HEK293 (cell line): ENCODE data around the gene ALDOA.

ENCODE experiments used
- EGR2 ChIP-seq: fragments of 450-650 bp; formaldehyde crosslinking; IDR thresholded peaks from 2 replicates; pipeline ENCODE4 v1.5.1; 2016; ENCODE audit warnings: low read depth, missing biosample characterization, missing genetic modification characterization
- GLIS2 ChIP-seq: fragments of 450-650 bp; formaldehyde crosslinking; IDR thresholded peaks from 2 replicates; pipeline ENCODE4 v1.5.1; 2016; ENCODE audit warnings: missing biosample characterization, missing genetic modification characterization
- KLF1 ChIP-seq: fragments of 450-650 bp; formaldehyde crosslinking; IDR thresholded peaks from 2 replicates; pipeline ENCODE4 v1.5.1; 2016; ENCODE audit warnings: missing biosample characterization, missing genetic modification characterization
- KLF7 ChIP-seq: fragments of 450-650 bp; formaldehyde crosslinking; IDR thresholded peaks from 2 replicates; pipeline ENCODE4 v1.5.1; 2016; ENCODE audit warnings: missing biosample characterization, missing genetic modification characterization, borderline replicate concordance
- KLF9 ChIP-seq: fragments of 450-650 bp; formaldehyde crosslinking; IDR thresholded peaks from 2 replicates; pipeline ENCODE4 v1.5.1; 2016; ENCODE audit warnings: missing biosample characterization, missing genetic modification characterization, low read depth
- PATZ1 ChIP-seq: fragments of 450-650 bp; formaldehyde crosslinking; IDR thresholded peaks from 2 replicates; pipeline ENCODE4 v1.5.1; 2016; ENCODE audit warnings: missing biosample characterization, missing genetic modification characterization
- REST ChIP-seq: fragments of 450-650 bp; formaldehyde crosslinking; IDR thresholded peaks from 2 replicates; pipeline ENCODE4 v1.5.1; 2016; ENCODE audit warnings: missing biosample characterization, missing genetic modification characterization
- SP2 ChIP-seq: fragments of 450-650 bp; formaldehyde crosslinking; IDR thresholded peaks from 2 replicates; pipeline ENCODE4 v1.5.1; 2016; ENCODE audit warnings: missing biosample characterization, missing genetic modification characterization
- SP3 ChIP-seq: fragments of 450-650 bp; formaldehyde crosslinking; IDR thresholded peaks from 2 replicates; pipeline ENCODE4 v1.5.1; 2016; ENCODE audit warnings: missing biosample characterization, missing genetic modification characterization
- SP7 ChIP-seq: fragments of 450-650 bp; formaldehyde crosslinking; IDR thresholded peaks from 2 replicates; pipeline ENCODE4 v1.5.1; 2016; ENCODE audit warnings: missing biosample characterization, missing genetic modification characterization
- ZBTB17 ChIP-seq: fragments of 450-650 bp; formaldehyde crosslinking; IDR thresholded peaks from 2 replicates; pipeline ENCODE4 v1.5.1; 2016; ENCODE audit warnings: missing biosample characterization, missing genetic modification characterization
- ZEB2 ChIP-seq: fragments of 450-650 bp; formaldehyde crosslinking; IDR thresholded peaks from 2 replicates; pipeline ENCODE4 v1.5.1; 2016; ENCODE audit warnings: missing biosample characterization, missing genetic modification characterization
- ZNF138 ChIP-seq: fragments of 450-650 bp; formaldehyde crosslinking; IDR thresholded peaks from 2 replicates; pipeline ENCODE4 v1.5.1; 2016; ENCODE audit warnings: missing biosample characterization, missing genetic modification characterization, borderline replicate concordance
- ZNF214 ChIP-seq: fragments of 450-650 bp; formaldehyde crosslinking; IDR thresholded peaks from 2 replicates; pipeline ENCODE4 v1.5.1; 2017; ENCODE audit warnings: missing biosample characterization, mild to moderate bottlenecking, missing genetic modification characterization, borderline replicate concordance
- ZNF223 ChIP-seq: fragments of 450-650 bp; formaldehyde crosslinking; IDR thresholded peaks from 2 replicates; pipeline ENCODE4 v1.5.1; 2016; ENCODE audit warnings: missing biosample characterization, missing genetic modification characterization
- ZNF335 ChIP-seq: fragments of 450-650 bp; formaldehyde crosslinking; conservative IDR thresholded peaks from 2 replicates; pipeline ENCODE4 v1.5.1; 2016; ENCODE audit warnings: missing biosample characterization, missing genetic modification characterization
- ZNF394 ChIP-seq: fragments of 450-650 bp; formaldehyde crosslinking; IDR thresholded peaks from 2 replicates; pipeline ENCODE4 v1.5.1; 2016; ENCODE audit warnings: missing biosample characterization, missing genetic modification characterization, mild to moderate bottlenecking, moderate library complexity, borderline replicate concordance
- ZNF398 ChIP-seq: fragments of 450-650 bp; formaldehyde crosslinking; IDR thresholded peaks from 2 replicates; pipeline ENCODE4 v1.5.1; 2017; ENCODE audit warnings: missing biosample characterization, missing genetic modification characterization
- ZNF423 ChIP-seq: fragments of 450-650 bp; formaldehyde crosslinking; IDR thresholded peaks from 2 replicates; pipeline ENCODE4 v1.5.1; 2016; ENCODE audit warnings: missing biosample characterization, missing genetic modification characterization
- ZNF513 ChIP-seq: fragments of 450-650 bp; IDR thresholded peaks from 2 replicates; pipeline ENCODE4 v1.5.1; 2018; ENCODE audit warnings: missing biosample characterization, missing genetic modification characterization
- ZNF561 ChIP-seq: fragments of 450-650 bp; IDR thresholded peaks from 2 replicates; pipeline ENCODE4 v1.5.1; 2018; ENCODE audit warnings: missing biosample characterization, missing genetic modification characterization, borderline replicate concordance
- ZNF596 ChIP-seq: fragments of 450-650 bp; IDR thresholded peaks from 2 replicates; pipeline ENCODE4 v1.5.0; 2018; ENCODE audit warnings: missing biosample characterization, mild to moderate bottlenecking, missing genetic modification characterization, moderate library complexity
- ZNF600 ChIP-seq: fragments of 450-650 bp; formaldehyde crosslinking; IDR thresholded peaks from 2 replicates; pipeline ENCODE4 v1.5.1; 2016; ENCODE audit warnings: missing biosample characterization, missing genetic modification characterization
- ZNF660 ChIP-seq: fragments of 450-650 bp; IDR thresholded peaks from 2 replicates; pipeline ENCODE4 v1.5.1; 2018; ENCODE audit warnings: missing biosample characterization, mild to moderate bottlenecking, missing genetic modification characterization
- ZNF76 ChIP-seq: fragments of 450-650 bp; formaldehyde crosslinking; IDR thresholded peaks from 2 replicates; pipeline ENCODE4; 2016; ENCODE audit warnings: low read depth, missing biosample characterization, missing genetic modification characterization, borderline replicate concordance
- ZNF785 ChIP-seq: fragments of 450-650 bp; formaldehyde crosslinking; IDR thresholded peaks from 2 replicates; pipeline ENCODE4 v1.5.1; 2016; ENCODE audit warnings: missing biosample characterization, missing genetic modification characterization
- ZNF837 ChIP-seq: fragments of 450-650 bp; formaldehyde crosslinking; IDR thresholded peaks from 2 replicates; pipeline ENCODE4 v1.5.1; 2016; ENCODE audit warnings: missing biosample characterization, missing genetic modification characterization
- ZSCAN18 ChIP-seq: fragments of 450-650 bp; formaldehyde crosslinking; IDR thresholded peaks from 2 replicates; pipeline ENCODE4 v1.5.1; 2016; ENCODE audit warnings: missing biosample characterization, missing genetic modification characterization

The ALDOA gene

GRCh38 chr16:30096105-30096861 is 30.7 kb downstream of the ALDOA start, which contains the start of gene YPEL3 (continued):
- TF ChIP-seq ZNF398 (tag by site-specific recombination) (peak; percentile 14; the same call in 1 of the 2 replicates), ZNF335 (tag by site-specific recombination) (peak; percentile 79), ZNF561 (tag by site-specific recombination) (0 out of 2 replicates have a peak, but pooled peaks have one; percentile 51), ZNF138 (tag by site-specific recombination) (no peak), REST (peak; percentile 38; the same call in 1 of the 2 replicates), SP2 (tag by site-specific recombination) (peak; percentile 46), EGR2 (0 out of 2 replicates have a peak, but pooled peaks have one; percentile 14), ZNF596 (tag by site-specific recombination) (peak; percentile 30; the same call in 1 of the 2 replicates), ZNF223 (tag by site-specific recombination) (no peak), ZNF837 (tag by site-specific recombination) (no peak), ZBTB17 (tag by site-specific recombination) (peak; percentile 52; the same call in 1 of the 2 replicates), KLF7 (tag by site-specific recombination) (peak; percentile 48; the same call in 1 of the 2 replicates), ZNF394 (tag by site-specific recombination) (peak; percentile 39; the same call in 1 of the 2 replicates), ZNF513 (0 out of 2 replicates have a peak, but pooled peaks have one; percentile 20), ZNF76 (tag by site-specific recombination) (peak; percentile 65), ZNF660 (tag by site-specific recombination) (peak; percentile 82), KLF9 (tag by site-specific recombination) (peak; percentile 87), ZEB2 (peak; percentile 79), ZNF785 (tag by site-specific recombination) (0 out of 2 replicates have a peak, but pooled peaks have one; percentile 48), SP3 (tag by site-specific recombination) (peak; percentile 51), ZNF214 (tag by site-specific recombination) (no peak), ZNF423 (tag by site-specific recombination) (no peak), SP7 (tag by site-specific recombination) (peak; percentile 76), ZNF600 (tag by site-specific recombination) (peak; percentile 77), PATZ1 (peak; percentile 88), KLF1 (tag by site-specific recombination) (peak; percentile 62), GLIS2 (tag by site-specific recombination) (peak; percentile 37; the same call in 1 of the 2 replicates), ZSCAN18 (tag by site-specific recombination) (no peak)
